Measurements from ENCODE around the gene AMOT.
A peak's percentile ranks its signal among the peaks of the same experiment; 100 is the strongest.
"Not testable (repeated sequence)": the region's sequence is repeated elsewhere in the genome, so short reads cannot be mapped to it uniquely, and the experiment has no call there.

The AMOT gene

DNA sequence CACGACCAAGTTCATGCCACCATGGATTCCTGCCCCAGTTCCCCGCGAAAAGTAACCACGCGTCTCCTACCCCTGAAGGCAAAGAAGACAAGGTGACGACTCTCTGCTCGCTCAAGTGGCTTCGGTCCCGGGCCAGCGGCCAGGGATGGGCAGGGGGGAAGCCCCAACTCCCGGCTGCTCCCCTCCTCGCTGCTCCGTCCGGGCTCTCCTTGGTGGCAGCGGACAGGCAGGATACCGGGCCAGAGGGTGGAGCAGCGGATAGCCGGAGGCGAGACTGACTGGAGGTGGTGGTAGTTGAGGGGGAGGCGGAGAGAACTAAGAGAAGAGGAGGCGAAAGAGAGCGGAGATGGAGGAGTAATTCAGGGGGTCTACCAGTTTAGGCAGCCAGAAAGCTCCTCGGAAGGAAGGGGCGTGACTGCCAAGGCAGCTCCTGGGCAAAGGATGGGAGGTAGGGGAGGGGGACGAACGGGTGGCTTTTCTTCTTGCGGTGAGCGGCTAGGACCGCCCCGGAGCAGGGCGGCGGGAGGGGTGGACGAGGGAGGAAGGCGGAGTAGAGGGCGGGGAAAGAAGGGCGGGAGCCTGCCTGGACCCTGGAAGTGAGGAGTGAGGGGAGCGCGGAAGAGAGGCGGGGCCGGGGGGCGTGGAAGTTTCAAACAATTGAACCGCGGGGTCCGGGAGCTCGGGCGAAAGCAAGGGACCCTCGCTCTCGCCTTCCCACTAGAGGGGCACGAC is at the start of gene AMOT:
Gene AMOT, minus strand, starts transcription at position 450 of the 732 bp plus-strand sequence. CDS start 17,705 bp downstream, outside the sequence.
- peak in 1 of 2 experiments; percentile 3 for DNase-seq

GRCh38 chrX:112889400-112889799 is 48.8 kb upstream of the AMOT start:
- DNase-seq: no peak

- no peak for DNase-seq
These were observed 48.3 kb upstream of the AMOT start for GRCh38 chrX:112888916-112889315.

DNA sequence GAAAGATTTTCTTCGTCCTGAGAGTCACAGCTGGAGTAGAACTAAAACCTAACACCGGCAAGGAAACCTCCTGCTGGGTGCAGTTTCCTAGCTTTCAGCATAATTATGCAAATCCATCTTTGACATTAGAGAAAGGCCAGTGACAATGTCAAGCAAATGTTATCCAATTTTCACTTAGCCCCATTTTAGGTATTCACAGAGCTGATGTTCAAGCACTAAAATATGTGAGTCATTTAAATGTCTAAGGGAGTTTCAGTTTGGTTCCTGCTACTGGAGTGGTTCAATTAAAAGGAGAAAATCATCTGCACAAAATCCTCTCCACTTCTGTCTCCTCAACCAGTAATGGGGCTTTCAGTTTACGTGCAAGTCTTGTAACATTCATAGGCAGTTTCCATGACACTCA is 37.1 kb upstream of the AMOT start:
- no peak for DNase-seq

DNA sequence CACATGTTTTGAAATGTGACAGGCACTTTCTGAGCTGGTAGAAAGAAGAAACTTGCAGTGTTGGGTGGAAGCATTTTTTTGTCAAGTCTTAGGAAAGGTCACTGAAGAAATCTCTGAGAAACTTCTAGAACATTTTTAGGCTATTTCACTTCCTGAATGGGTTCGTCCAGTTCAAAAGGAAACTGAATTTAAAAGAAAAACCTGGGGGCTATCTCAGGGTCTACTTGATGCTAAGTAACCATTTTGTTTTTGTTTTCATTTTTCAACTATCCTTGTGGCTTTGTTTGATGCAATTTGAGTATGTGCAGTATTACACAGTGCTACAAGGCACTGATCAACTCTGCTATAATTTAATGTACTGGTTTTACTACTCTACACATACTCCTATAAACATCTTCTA is 34.0 kb upstream of the AMOT start:
- no peak for DNase-seq

DNA sequence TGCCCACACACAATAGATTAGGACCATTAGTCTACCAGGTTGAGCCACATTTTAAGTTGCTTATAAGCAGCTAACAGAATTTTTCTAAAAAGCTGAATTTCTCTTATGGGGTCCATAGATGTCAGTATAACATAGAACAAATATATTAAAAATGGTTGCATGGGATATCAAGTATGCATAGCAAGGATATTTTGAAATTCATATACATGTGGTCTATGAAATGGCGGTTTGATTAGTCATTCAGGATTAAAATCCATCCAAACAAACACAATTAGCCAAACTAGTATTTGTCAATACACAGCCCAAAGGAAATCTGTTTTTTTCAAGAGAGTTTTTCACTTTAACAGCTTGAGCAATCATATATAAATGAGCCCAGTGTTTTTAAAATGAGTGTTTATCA is 33.5 kb upstream of the AMOT start:
- no peak for DNase-seq

DNA sequence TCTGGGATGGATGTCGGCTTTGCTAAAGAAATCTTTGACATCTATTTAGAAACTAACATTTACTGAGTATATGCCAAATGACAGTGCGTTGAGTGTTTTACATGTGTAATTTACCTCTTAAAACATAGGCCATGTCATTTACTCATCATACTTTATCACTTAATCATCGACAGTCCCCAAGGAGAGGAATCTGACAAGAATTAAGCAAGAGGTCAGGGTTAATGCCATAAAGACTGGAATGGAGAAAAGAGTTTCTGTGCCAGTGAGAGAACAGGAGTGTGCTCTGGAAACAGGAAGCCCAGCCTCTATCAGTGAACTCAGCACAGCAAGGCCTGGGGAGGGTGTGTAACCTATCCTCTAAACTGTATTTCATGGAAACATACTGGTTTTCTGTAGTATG is 28.0 kb upstream of the AMOT start:
- DNase-seq: no peak

- DNase-seq: no peak
These were observed 26.9 kb upstream of the AMOT start for GRCh38 chrX:112867570-112867969.

DNA sequence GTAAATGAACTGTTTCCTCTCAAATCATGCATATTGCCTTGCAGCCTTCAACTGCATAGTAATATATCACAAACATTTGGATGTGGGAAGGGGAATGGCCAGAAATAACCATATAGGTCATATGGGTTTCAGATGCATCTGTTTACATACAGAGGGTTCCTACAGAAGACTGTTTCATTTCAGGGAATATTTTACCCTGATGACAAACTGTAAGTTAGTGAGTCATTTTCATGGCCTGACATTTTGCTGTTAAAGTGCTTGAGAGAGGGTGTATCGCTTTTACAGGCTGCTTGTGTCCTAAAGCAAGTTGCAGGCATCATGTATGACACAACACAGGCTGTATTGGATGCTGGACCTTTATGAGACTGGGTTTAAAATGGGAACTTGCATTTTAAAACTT is 25.5 kb upstream of the AMOT start:
- no peak for DNase-seq

- no peak for DNase-seq
These were observed 24.9 kb upstream of the AMOT start for GRCh38 chrX:112865464-112866025.

- DNase-seq: no peak
These were observed 23.2 kb upstream of the AMOT start for GRCh38 chrX:112863850-112864249.

DNA sequence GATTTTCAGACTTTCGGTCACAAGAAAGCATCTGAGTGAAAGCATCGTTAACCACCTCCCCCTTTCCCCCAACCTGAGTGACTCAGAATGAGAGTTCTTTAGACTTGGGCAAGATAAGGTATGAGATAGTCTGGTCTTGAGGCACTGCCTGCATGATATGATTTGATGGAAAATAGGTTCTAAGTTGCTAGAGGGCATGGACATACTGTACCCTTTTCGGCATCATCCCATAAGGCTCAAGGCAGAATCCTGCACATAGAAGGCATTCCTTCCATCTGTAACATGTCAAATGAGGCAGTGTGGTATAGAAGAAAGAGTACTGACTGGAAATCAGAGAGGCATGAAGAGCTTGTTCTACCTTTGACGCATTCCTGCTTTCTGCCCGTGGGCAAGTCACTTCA is 16.8 kb upstream of the AMOT start:
- no peak for DNase-seq

- DNase-seq: not testable (repeated sequence)
These were observed 14.3 kb upstream of the AMOT start for GRCh38 chrX:112854901-112855300.

GRCh38 chrX:112852851-112853250 is 12.2 kb upstream of the AMOT start:
- no peak for DNase-seq

- no peak for DNase-seq
These were observed 11.2 kb upstream of the AMOT start for GRCh38 chrX:112851806-112852205.

DNA sequence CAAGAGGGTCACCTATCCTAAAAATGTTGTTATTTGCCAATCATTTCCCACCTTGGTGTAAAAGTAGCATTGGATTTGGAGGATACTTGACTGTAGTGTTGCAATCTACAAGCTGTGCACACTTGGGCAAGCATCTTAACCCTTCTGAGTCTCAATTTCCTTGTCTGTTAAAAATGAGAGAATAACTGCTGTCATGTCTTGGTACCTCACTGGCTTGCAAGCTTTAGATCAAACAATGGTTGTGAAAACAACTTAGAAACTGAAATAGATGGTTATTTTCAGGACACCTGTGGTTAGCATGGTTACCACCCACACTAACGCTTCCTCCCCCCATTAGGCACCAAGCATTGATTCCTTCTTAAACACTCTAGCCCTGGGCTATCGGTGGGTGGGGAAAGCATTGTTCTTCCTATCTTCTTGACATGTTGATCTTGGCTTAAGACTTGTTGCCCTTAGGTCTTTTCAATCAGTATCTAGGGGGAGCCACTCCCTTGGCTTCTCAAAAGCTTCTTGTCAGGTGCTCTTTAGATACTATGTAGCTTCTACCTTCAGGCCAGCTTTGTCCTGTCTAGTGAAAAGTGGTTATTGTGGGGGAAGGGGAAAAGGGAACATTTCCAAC is 10.6 kb upstream of the AMOT start:
- DNase-seq: no peak

DNA sequence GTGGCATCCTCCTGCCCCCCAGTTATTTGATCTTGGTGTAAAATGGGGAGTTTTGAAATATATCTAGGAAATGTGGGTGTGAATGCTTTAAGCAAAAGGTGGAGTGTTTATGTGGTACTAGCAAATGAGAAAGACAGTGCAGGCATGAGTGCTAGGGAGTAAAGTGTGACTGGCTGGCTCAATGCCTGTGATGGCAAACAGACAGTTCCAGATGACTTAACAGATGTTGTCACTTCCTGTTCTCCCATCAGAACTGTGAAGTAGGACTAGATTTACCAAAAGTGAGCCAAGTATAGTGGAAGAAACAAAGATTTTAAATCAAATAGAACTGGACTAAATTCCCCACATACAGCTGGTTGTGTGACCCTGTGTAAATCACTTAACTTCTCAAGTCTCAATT is 8.4 kb upstream of the AMOT start:
- no peak for DNase-seq

DNA sequence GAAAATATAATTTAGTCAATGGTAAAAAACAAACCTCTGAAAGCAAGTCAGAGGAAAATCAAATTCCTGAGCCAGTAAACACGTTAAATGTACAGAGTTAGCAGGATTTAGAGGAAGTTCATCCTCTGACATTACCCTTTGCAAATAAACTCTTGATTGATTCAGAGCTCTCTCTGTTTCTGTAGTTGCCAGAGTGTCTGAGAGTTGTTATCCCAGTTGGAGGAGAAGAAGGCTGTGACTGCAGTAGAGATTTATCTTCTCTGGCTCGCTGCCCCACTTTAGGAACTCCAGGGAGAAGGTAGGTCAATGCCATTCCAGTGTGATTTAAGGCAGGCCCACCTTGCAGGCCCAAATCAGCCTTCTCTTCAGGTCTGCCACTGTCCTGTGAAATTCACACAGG is 6.2 kb upstream of the AMOT start:
- DNase-seq: no peak

DNA sequence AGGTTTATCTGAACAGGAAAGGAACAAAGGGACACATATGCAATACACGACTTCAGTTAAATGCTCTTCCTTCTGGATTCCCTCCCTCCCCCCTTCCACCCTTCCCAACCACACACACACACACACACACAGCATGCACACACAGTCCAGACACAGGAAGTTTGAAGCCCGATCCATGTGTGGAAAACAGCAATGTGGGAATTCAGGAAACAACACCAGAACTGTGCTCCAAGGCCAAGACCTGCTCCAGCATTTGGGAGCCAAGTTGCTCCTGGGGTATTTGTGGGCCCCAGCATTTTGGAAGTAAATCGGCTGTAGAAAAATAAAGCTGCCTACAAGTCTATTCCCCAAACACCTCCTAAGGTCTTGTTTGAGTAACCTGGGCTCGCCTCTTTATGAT is 5.6 kb upstream of the AMOT start:
- no peak for DNase-seq

DNA sequence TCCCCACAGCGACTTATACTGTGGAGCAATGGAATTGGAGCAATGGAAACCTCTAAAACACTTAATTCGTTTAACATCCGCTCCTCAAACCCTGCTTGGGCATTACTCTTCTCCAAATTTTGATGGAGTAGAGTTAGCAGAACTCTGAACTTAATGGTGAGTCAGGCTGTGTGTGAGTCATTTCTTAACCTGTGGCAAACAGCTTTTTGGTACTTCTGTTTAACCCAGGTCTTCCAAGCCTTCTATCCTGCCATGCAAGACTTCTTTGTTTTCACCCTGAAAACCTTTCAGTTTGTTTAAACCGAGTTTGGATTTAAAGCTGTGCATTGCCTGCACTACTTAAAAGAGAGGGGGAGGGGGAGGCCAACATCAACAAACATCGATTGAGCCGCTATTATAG is 3.6 kb upstream of the AMOT start:
- no peak for DNase-seq

DNA sequence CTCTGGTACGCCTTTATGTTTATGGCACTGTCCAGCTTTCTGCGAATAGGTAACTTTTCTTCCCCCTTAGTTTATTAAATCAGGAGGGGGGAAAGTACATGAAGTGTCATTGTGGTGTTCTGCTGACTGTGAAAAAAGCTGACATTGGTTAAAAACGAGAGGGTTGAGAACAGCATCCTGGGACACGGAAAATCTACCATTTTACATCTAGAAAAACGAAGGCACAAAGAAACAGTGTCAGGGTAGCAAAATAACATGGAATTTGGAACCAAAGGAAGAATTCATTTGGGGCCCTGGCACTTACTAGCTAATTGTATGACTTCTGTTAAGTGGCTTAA is 1.2 kb upstream of the AMOT start:
- no peak for DNase-seq

GRCh38 chrX:112841114-112841819 is 636 bp upstream of the AMOT start:
- peak; percentile 6 to 11 for DNase-seq

DNA sequence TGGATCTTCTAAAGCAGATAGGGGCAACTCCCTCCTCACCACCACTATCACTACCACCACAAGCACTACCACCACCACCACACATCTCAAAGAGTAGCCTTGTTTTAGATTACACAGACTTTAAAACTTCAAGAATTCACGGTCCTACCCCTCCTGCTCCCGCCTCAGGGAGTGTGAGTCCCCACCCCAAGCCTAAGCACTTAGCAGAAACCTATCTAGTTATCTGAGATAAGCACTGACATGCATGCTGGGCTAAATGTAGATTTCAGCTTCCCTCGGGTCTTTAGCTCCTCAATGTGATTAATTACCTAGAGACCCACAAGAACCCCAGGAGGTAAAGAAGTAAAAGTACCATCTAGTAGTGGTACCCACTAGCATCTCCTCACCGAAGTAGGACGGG is 775 bp downstream of the AMOT start:
- no peak for DNase-seq

- no peak for DNase-seq
These were observed 3.1 kb downstream of the AMOT start for GRCh38 chrX:112837531-112837930.
